Measurements from ENCODE around the gene FBXO39.
"Not testable (repeated sequence)": the region's sequence is repeated elsewhere in the genome, so short reads cannot be mapped to it uniquely, and the experiment has no call there.

The FBXO39 gene

GRCh38 chr17:6768447-6768846 lies 7.6 kb upstream of the FBXO39 start:
- in situ Hi-C loops (cut with HindIII; ENCODE audit: low sequenced_read_pairs), result no loop called here
- H3K4me3 ChIP-seq (ENCODE audit: low read depth, low read length), result no peak overlapping the region
- no peak for DNase-seq (ENCODE audit: low read depth)
- TF ChIP-seq, protein P1, sequence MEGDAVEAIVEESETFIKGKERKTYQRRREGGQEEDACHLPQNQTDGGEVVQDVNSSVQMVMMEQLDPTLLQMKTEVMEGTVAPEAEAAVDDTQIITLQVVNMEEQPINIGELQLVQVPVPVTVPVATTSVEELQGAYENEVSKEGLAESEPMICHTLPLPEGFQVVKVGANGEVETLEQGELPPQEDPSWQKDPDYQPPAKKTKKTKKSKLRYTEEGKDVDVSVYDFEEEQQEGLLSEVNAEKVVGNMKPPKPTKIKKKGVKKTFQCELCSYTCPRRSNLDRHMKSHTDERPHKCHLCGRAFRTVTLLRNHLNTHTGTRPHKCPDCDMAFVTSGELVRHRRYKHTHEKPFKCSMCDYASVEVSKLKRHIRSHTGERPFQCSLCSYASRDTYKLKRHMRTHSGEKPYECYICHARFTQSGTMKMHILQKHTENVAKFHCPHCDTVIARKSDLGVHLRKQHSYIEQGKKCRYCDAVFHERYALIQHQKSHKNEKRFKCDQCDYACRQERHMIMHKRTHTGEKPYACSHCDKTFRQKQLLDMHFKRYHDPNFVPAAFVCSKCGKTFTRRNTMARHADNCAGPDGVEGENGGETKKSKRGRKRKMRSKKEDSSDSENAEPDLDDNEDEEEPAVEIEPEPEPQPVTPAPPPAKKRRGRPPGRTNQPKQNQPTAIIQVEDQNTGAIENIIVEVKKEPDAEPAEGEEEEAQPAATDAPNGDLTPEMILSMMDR (IDR thresholded peaks at IDR 0.05; ENCODE audit: low read depth, low read length, missing control alignments), result no peak

- DNase-seq (ENCODE audit: low read depth), result no peak
- in situ Hi-C loops (cut with HindIII; ENCODE audit: low sequenced_read_pairs), result no loop called here
- no peak overlapping the region for H3K4me3 ChIP-seq (ENCODE audit: low read depth, low read length)
- TF ChIP-seq, protein P1 (IDR thresholded peaks at IDR 0.05; ENCODE audit: low read depth, low read length, missing control alignments), result no peak
Observed at GRCh38 chr17:6772016-6772415, 4.0 kb upstream of the FBXO39 start.

- H3K4me3 ChIP-seq (ENCODE audit: low read depth, low read length); DNase-seq (ENCODE audit: low read depth); in situ Hi-C loops (cut with HindIII; ENCODE audit: low sequenced_read_pairs): not testable (repeated sequence)
Observed at GRCh38 chr17:6774906-6775305, 1.1 kb upstream of the FBXO39 start.

DNA sequence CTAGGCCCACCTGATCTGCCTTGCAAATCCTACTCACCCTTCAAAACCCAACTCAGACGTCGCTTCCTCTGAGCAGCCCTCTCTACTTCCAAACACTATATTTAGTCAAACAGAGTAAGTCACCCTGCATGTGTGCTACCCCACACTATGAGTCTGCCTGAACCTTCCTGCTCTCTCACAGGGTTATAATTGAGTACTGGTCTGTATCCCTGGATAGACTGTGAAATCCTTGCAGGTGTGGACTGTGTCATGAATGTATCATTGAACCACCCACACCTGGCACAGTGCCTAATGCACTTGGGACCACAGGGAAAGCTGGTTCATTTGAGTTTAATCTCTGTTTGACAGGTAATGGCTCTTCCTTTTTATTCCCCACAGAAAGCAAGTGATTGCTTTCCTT lies 3.4 kb downstream of the FBXO39 start:
- TF ChIP-seq, protein P1 (IDR thresholded peaks at IDR 0.05; ENCODE audit: low read depth, low read length, missing control alignments), result no peak
- in situ Hi-C loops (cut with HindIII; ENCODE audit: low sequenced_read_pairs), result no loop called here
- no peak overlapping the region for H3K4me3 ChIP-seq (ENCODE audit: low read depth, low read length)
- no peak for DNase-seq (ENCODE audit: low read depth)

DNA sequence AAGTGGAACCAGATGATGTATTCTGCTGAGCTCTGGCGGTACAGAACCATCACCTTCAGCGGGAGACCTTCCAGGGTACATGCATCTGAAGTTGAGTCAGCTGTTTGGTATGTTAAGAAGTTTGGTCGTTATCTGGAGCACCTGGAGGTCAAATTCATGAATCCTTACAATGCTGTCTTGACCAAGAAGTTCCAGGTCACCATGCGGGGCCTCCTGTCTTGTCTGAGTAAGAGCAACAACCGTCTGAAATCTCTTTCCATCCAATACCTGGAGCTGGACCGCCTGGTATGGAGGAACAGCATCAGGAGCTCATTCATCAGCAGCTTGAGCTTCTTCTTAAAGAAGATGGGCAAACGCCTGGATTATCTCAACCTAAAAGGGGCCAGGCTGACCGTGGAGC lies 4.0 kb downstream of the FBXO39 start:
- TF ChIP-seq, protein P1 (IDR thresholded peaks at IDR 0.05; ENCODE audit: low read depth, low read length, missing control alignments), result no peak
- no peak for DNase-seq (ENCODE audit: low read depth)
- in situ Hi-C loops (cut with HindIII; ENCODE audit: low sequenced_read_pairs), result no loop called here
- H3K4me3 ChIP-seq (ENCODE audit: low read depth, low read length), result no peak overlapping the region

DNA sequence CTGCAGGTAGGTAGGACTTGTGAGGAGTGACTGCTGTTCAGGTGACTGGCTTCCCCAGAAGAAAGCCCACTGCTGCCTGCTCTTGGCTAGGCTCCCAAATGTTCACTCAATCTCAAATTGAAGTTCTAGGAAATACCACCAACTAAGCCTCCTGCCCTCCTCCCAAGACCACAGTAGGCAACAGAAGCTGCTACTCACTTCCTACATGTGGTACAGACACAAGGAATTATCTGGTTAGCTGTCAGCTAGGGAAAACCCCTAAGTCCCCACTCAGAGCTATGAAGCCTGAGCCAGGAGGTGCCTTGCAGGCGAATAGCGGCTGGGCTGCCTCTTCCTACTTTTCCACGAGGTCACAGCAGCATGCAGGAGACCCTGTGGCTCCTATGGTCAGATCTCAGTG lies 4.9 kb downstream of the FBXO39 start:
- in situ Hi-C loops (cut with HindIII; ENCODE audit: low sequenced_read_pairs), result no loop called here
- H3K4me3 ChIP-seq (ENCODE audit: low read depth, low read length), result no peak overlapping the region
- TF ChIP-seq, protein P1 (IDR thresholded peaks at IDR 0.05; ENCODE audit: low read depth, low read length, missing control alignments), result no peak
- no peak for DNase-seq (ENCODE audit: low read depth)

- DNase-seq (ENCODE audit: low read depth), result no peak
- H3K4me3 ChIP-seq (ENCODE audit: low read depth, low read length), result no peak overlapping the region
- TF ChIP-seq, protein P1 (IDR thresholded peaks at IDR 0.05; ENCODE audit: low read depth, low read length, missing control alignments), result no peak
- in situ Hi-C loops (cut with HindIII; ENCODE audit: low sequenced_read_pairs), result no loop called here
Observed at GRCh38 chr17:6782244-6782643, 6.2 kb downstream of the FBXO39 start.

All from astrocyte of the cerebellum (primary cell).